Stimulated activated CD8-positive, alpha-beta memory T cell treated with anti-CD3 and anti-CD28 coated beads, Interleukin-7, amount 100 ng/mL, for 4 hours (primary cell): ENCODE measurements around the gene APAF1.
"Not testable (repeated sequence)": the region's sequence is repeated elsewhere in the genome, so short reads cannot be mapped to it uniquely, and the experiment has no call there.

Experiments used
- DNase-seq, 2 donors: peaks; one replicate each; pipeline ENCODE4 v3.0.0-alpha.2; 2020; ENCODE audit warnings: low read depth in 2 of 2

APAF1 gene

DNA sequence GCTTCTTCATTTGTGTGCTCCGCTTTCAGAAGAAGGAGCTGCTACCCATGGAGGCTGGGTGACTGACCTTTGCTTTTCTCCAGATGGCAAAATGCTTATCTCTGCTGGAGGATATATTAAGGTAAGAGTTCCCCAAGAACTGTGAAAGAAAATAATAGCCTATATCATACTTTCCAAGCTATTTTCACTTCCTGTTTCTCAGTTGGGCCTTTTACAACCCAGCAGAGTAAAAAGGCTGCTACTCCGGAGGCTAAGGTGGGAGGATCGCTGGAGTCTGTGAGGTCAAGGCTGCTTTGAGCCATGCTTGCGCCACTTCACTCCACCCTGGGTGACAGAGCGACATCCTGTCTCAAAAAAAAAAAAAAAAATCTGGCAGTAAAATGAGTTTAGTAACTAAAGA lies 82.1 kb downstream of the APAF1 start:
- DNase-seq = no peak

GRCh38 chr12:98730412-98730811 lies 85.3 kb downstream of the APAF1 start:
- DNase-seq = no peak

DNA sequence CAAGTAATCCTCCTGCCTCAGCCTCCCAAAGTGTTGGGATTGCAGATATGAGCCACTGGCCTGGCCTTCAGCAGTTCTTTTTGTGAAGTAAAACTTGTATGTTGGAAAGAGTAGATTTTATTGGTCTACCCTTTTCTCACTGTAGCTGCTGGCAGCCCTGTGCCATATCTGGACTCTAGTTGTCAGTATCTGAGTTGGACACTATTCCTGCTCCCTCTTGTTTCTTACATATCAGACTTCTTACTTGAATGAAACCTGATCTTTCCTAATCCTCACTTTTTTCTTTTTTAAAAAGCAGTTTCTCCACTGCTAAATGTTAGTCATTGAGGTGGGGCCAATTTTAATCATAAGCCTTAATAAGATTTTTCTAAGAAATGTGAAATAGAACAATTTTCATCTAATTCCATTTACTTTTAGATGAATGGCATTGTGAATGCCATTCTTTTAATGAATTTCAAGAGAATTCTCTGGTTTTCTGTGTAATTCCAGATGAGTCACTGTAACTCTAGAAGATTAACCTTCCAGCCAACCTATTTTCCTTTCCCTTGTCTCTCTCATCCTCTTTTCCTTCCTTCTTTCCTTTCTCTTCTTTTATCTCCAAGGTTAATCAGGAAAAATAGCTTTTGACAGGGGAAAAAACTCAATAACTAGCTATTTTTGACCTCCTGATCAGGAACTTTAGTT lies 88.7 kb downstream of the APAF1 start:
- no peak for DNase-seq

GRCh38 chr12:98735821-98736220 lies 90.7 kb downstream of the APAF1 start:
- no peak for DNase-seq

DNA sequence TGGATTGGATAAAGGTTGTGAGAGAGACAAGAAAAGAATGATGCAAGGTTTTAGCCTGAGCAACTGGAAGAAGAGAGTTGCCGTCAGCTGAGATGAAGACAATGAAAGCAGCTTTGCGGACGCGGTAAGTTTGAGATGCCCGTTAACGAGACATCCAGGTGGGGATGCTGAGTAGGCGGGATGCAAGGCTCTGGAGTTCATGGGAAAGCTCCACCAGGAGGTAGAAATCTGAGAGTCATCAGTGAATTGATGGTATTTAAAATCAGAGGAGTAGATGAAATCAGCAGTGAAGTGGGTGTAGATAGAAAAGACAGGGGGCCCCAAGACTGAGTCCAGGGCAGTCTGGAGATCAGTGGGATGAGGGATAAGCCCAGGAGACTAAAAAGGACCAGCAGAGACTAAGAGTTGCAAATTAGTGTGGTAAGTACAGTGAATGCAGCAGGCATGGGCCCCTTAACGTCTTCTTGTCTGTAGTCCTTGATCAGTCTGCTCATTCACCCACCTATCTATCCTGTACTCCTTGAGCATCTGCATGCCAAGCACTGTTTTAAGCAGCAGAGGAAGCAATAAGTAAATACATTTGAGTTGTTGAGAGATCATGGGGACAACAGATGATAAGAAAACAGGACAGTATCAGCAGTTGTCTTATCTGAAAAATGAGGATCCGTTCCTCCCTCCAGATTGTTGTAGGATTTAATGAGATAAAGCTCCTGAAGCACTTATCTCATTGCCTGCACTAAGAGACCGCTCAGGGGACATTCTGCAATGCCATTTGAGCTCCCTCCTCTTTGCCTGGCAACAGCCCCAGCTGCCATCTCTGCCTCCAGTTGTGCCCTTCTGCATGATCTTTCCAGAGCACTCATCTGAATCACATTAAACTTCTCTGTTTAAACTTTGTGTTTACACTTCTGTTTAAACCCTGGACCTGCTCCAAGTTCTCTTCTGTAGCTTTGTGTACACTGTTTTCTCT lies 91.5 kb downstream of the APAF1 start:
- no peak for DNase-seq

GRCh38 chr12:98737322-98737712 lies 92.2 kb downstream of the APAF1 start:
- DNase-seq = no peak

DNA sequence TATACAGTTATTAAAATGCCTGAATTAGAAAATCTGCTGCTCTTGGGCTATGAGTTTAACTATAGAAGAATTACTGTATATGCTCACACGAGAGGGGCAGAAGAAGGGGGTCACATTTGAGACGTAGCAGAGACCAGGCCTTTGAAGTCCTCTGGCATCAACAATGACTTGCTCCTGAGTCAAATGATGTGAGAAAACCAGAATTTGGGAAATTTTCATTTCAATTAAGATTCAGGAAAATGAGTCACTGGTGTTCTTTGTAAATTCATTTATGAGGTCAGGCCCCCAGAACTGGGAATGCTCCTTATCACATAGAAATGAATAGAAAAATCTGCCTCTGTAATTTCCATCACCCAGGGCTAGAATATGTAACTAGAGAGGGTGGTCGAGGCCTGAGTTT lies 92.9 kb downstream of the APAF1 start:
- DNase-seq = no peak

DNA sequence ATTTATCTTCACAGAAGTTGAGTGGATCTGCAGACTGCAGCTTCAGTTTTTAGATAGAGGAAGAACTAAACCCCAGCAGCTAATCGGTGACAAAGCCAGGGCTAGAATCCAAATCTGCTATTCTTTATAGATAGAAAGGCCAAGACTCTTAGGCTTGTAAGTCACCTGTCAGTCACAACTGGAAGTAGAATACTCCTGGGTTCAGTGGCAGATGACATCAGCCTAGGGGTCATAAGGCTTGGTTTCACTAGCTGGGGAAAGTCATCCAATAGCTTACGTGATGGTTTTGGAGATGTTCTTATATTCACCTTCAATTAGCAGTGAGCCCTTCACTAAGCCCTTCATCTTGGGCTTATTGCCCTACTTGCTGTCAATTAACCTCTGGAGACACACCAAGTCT lies 93.4 kb downstream of the APAF1 start:
- no peak for DNase-seq

GRCh38 chr12:98740751-98741150 lies 95.7 kb downstream of the APAF1 start:
- DNase-seq = no peak

- no peak for DNase-seq
Measured at GRCh38 chr12:98741196-98741555, 96.1 kb downstream of the APAF1 start.

DNA sequence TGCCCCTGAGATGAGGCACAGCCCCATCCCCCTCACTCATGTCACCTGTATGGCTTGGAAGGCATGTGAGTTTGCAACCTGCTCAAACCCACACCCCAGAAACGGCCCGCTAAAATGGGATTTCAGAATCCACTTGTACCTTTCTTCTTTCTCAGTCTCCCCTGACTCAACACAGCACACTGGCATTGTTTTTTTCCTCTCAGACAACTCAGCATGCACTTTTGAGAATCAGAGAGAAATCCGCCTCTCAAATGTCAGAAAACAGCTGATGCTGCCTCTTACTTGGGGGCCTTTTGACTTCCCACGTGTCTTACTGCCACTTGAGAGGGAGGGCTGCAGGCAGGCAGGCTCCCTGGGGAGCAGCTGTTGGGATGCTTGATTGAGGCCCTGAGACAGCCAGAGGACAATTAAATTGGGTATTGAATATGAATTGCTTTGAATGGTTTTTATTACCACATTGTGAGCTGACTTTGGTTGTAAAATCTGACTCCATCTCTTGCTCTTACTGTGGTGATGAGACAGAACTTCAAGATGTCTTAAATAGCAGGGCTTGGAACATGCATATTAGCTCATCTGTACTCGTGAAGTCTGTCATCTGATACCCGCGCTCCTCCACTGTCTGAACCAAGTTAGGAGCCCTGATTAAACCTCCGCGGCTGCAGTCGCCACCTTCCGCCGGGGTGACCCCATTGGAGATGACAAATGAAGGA lies 96.6 kb downstream of the APAF1 start:
- no peak for DNase-seq

DNA sequence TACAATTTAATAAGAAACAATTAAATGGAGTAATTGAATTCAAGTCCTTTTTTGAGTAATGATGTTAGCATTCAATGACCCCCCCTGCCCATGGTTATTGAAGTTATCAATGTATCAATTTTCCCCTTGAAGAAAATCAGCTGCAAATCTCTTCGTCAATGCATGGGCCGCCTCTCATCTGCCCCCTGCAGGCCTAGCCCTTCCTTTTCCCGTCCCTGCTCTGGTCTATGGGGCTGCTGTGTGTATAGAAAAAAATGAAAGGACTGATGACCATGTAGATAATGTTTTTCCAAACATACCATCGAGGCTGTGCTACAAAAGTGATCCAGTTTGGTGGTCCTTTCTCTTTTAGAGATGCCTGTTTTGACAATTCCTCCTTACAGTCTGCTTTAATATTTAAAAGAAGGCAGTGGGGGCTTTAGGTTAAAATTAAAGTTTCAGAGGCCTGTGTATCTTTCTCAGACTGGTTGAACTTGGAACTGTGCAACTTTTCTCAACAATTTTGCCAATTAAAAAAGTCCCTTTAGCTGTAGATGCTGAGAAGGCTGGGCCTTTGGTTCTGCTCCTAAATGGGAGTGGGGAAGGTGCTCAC lies 98.4 kb downstream of the APAF1 start:
- no peak for DNase-seq

- DNase-seq = no peak
Measured at GRCh38 chr12:98744680-98745079, 99.6 kb downstream of the APAF1 start.

DNA sequence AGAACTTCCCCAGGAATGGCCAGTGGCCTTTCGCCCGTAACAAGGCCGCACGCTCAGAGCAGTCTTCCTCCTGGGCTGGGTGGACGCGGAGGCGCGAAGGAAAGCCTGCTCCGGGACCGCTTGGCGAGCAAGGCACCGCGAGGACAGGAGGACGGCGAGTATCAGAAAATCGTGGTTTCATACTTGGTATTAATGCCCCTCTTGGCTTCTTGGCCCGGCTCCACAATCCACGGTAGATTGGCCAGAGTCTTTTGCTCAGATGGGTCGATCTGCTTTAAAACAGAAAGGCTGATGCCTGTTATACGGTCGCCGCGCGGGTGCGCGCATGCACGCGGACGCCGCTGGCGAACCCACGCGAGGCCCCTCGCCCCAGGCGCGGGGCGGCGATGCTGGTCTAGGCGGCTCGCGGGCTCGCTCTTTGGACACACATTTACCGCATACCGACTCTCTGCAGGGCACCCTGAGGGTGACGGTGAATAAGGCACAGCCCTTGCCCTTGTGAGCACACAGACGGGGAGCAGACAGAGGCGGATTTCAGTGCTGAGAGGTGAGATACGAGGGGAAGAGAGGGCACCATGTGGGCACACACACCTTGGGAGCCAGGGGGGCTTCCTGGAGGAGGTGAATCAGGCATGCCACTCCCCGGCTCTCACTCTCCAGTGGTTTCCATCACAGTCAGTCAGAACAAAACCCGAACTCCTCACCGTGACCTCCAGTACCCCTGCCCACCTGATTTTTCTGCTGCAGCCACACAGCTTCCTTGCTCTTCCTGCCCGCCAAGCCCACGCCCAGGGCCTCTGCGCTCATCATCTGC lies 100.7 kb downstream of the APAF1 start:
- no peak for DNase-seq

DNA sequence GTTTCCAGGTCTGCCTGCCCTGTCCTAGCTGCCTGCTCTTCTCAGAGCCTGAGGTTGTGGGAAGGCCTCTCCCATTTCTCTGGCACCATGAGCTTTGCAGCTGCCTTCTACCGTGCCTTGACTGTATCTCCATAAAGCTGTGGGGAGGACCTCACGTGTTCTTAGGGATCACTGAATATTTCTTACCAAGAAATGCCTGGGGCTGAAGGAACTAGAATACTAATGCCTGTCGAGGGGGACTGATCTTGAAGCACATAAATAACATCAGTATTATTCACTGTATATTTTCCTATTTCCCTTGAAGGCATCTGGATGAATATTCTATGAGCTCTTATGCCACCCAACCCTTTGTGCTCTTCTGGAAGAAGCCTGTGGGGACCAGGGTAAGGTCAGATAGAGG lies 103.4 kb downstream of the APAF1 start:
- DNase-seq = no peak

GRCh38 chr12:98750511-98750910 lies 105.4 kb downstream of the APAF1 start:
- DNase-seq = no peak

DNA sequence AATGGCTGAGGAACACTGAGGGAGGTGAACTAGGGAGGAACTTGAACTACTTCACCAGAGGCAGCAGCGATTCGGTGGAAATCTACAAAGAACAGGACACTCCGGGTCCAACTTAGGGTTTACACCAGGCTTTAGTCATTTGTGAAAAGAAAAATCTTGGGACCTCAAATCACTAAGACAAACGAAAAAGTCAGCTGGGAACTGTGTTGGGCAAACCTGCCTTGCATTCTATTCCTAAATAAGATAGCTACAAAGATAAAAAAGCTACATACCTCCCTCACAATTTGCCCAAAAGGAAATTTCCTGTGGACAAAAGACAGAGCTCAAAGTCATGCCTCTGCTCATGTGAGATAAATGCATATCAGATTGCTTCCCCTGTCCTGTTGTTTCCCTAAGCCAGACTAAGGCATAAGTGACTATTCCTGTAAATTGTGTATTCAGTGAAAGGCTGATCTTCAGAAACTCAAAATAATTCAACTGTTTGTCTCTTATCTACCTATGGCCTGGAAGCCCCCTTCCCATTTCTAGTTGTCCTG lies 106.6 kb downstream of the APAF1 start:
- DNase-seq = no peak

DNA sequence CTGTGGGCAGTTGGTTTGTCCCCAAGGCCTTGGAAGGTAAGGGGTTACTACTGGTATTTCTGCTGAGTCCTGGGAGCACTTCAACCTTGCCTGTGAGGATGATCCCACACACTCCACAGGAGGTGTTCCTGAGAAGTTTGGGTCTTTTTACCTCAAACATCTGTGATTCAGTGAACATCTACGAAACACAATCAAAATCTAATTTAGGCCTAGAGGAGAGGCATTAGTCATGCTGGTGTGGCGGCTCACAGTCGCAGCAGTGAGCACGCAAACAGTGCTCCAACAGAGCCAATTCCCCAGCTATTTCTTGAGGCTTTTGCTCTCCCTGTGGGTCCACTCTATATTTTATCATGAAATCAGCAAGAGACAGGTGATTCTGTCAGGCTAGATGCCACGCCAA lies 107.6 kb downstream of the APAF1 start:
- DNase-seq = no peak

DNA sequence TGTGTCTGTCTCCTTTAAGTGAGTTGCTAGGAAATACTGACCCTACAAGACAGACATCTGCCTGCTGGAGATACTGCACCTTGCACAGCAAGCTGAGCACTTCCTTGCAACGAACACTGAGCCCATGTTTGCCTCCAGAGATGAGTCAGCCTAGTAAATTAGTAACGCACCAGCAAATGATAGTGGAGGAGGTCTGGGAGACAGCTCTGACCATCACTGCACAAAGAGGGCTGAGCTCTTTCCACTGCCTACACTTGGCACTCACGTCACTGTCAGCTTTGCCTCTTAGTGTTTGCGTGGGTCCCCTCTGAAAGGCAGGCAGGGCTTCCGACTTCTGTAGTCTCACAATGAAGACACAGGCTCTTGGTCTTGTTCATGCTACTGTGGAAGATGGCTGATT lies 109.0 kb downstream of the APAF1 start:
- DNase-seq = no peak

DNA sequence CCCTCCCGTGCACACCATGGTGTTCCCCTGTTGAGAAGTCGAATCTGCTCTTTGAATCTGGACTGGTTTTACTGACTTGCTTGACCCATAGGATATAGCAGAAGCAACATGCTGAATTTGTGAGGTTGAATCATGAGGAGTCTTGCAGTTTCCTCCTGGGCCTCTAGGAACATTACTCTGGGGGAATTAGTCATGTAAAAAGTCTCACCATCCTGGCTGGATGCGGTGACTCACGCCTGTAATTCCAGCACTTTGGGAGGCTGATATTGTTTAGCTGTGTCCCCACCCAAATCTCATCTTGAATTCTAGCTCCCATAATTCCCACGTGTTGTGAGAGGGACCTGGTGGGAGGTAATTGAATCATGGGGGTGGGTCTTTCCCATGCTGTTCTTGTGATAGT lies 110.8 kb downstream of the APAF1 start:
- not testable (repeated sequence) for DNase-seq

- DNase-seq = no peak
Measured at GRCh38 chr12:98757455-98757854, 112.4 kb downstream of the APAF1 start.
